Measurements from ENCODE around the gene EXOC7. TPM values are rescaled to one million over a fixed set of nuclear protein-coding genes. Genes with fewer than 3 reads are reported as not detected.
A peak's percentile ranks its signal among the peaks of the same experiment; 100 is the strongest.

The EXOC7 gene
- total RNA-seq (100 to 1,000 TPM; 112 to 204 (median 160) TPM), polyA plus RNA-seq (10 to 100 TPM; 46.6 to 73.3 TPM), total RNA-seq (216 reads per million, percentile 94 among the genes with 10 or more reads in this experiment)

- peak within 1 kb of the TSS; percentile 82 to 98 (median 96) for H3K4me3 Mint-ChIP-seq
- ChIA-PET POLR2A (interaction anchor here (0.6 to 2.9 kb wide), 27 partner anchors 11 to 281 kb away, joined by 3 to 13 read pairs (median 5); partner anchors contain the start of genes PRPSAP1, SPHK1, WBP2 and ZACN), CTCF (interaction anchor here (0.5 to 2.6 kb wide), 9 partner anchors 17 to 1176 kb away, joined by 3 to 13 read pairs (median 5); no protein-coding TSS in a partner anchor)
- intact Hi-C loops (cut with micrococcal nuclease) = loop anchor here (1.0 to 10.0 kb wide), 8 partner anchors 18 to 401 kb away; partner anchors contain the start of genes FOXJ1 (in 1 of the 2), MRPL38 (in 1 of the 2), RHBDF2 (in 1 of the 2) and SRP68 (in 1 of the 2)
- H3K27ac Mint-ChIP-seq = peak within 1 kb of the TSS; percentile 96 to 99 (median 97)
- H3K27me3 Mint-ChIP-seq = no peaks in the 10 kb centered on the region
- H3K4me1 Mint-ChIP-seq = peaks cover 6 to 47% (median 32%) of the 10 kb centered on the region in 7 donors
- peak; percentile 88 to 96 (median 93) for DNase-seq
- peak; percentile 96 for ATAC-seq
- peak within 1 kb of the TSS; percentile 82 for H3K27ac ChIP-seq (ENCODE audit: low read depth, low read length)
- H3K9me3 Mint-ChIP-seq = no peaks in the 10 kb centered on the region
- no peaks in the 10 kb centered on the region for H3K9me3 ChIP-seq (ENCODE audit: control insufficient read depth in 2 of 3, low read length in 3 of 3)
- no peaks in the 10 kb centered on the region for H3K27me3 ChIP-seq (ENCODE audit: control insufficient read depth in 2 of 2, insufficient read depth in 2 of 2, low read length in 2 of 2)
- peaks cover 6 to 16% of the 10 kb centered on the region in 2 donors for H3K4me1 ChIP-seq (ENCODE audit: control insufficient read depth in 2 of 2, insufficient read depth in 2 of 2, low read length in 2 of 2)
- peaks cover 4 to 17% (median 10%) of the 10 kb centered on the region in 5 donors for H3K36me3 Mint-ChIP-seq
- H3K4me3 ChIP-seq (ENCODE audit: low read length) = peak within 1 kb of the TSS; percentile 72
- peaks cover 0 to 29% (median 4%) of the 10 kb centered on the region in 3 experiments for H3K36me3 ChIP-seq (ENCODE audit: control insufficient read depth in 2 of 3, insufficient read depth in 3 of 3, low read length in 3 of 3)
These were observed at the start of gene EXOC7 for GRCh38 chr17:76103274-76104139. EXOC7 (minus strand) TSS chr17:76103787; CDS start chr17:76103692, 95 bp downstream.

DNA sequence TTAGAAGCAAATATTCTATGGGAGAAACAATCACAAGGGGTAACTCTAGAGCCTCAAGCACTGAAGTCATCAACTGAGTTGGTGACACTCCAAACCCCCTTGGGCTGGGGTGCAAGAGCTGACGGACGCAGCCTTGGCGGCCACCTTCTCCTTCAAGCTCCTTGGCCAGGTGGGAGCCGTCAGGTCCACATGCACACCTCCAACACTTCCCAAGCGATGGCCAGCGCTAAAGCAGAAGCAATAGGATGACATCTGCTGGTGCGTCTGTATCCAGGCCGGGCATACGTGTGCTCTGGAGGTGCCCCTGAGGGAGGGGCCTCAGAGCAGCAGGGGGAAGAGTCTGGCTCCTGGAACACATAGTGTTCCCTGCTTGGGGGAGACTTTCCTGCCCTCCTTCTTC lies 49.6 kb upstream of the EXOC7 start:
- no peaks in the 10 kb centered on the region for H3K27me3 Mint-ChIP-seq
- POLR2A ChIA-PET = interaction anchor here (0.9 to 11.6 kb wide), 7 partner anchors 10 to 120 kb away, joined by 3 to 162 read pairs (median 15); partner anchors contain the start of gene FOXJ1
- Histone ChIP-seq H3K27me3 (ENCODE audit: control insufficient read depth in 2 of 2, insufficient read depth in 2 of 2, low read length in 2 of 2) (no peaks in the 10 kb centered on the region), H3K4me3 (ENCODE audit: low read length) (no peak overlapping the region), H3K27ac (ENCODE audit: low read depth, low read length) (peak overlapping the region; percentile 52), H3K36me3 (ENCODE audit: control insufficient read depth in 2 of 3, insufficient read depth in 3 of 3, low read length in 3 of 3) (peaks cover 0 to 51% (median 5%) of the 10 kb centered on the region in 3 experiments), H3K9me3 (ENCODE audit: control insufficient read depth in 2 of 3, low read length in 3 of 3) (no peaks in the 10 kb centered on the region), H3K4me1 (ENCODE audit: control insufficient read depth in 2 of 2, insufficient read depth in 2 of 2, low read length in 2 of 2) (peaks cover 13 to 48% of the 10 kb centered on the region in 2 donors)
- ATAC-seq = no peak
- H3K4me3 Mint-ChIP-seq = peak overlapping the region in 5 of 10 donors; percentile 30 to 81 (median 74)
- peaks cover 12 to 88% (median 51%) of the 10 kb centered on the region in 5 donors for H3K36me3 Mint-ChIP-seq
- H3K27ac Mint-ChIP-seq = peak overlapping the region in 8 of 9 donors; percentile 93 to 99 (median 98)
- intact Hi-C loops (cut with micrococcal nuclease) = no loop called here
- H3K9me3 Mint-ChIP-seq = peaks cover 0 to 3% (median 0%) of the 10 kb centered on the region in 11 donors
- CTCF ChIA-PET = interaction anchor here (1.0 to 7.4 kb wide), 6 partner anchors 11 to 127 kb away, joined by 4 to 80 read pairs (median 11); no protein-coding TSS in a partner anchor
- DNase-seq = no peak
- peaks cover 24 to 73% (median 65%) of the 10 kb centered on the region in 7 donors for H3K4me1 Mint-ChIP-seq

GRCh38 chr17:76152591-76152990 lies 49.0 kb upstream of the EXOC7 start:
- intact Hi-C loops (cut with micrococcal nuclease) = loop anchor here in 1 of 2 donors (1.0 kb wide), 2 partner anchors 11 to 30 kb away; partner anchors contain the start of gene FOXJ1
- H3K4me1 Mint-ChIP-seq = peaks cover 24 to 77% (median 64%) of the 10 kb centered on the region in 7 donors
- DNase-seq (no peak), ATAC-seq (no peak)
- Histone ChIP-seq H3K27me3 (ENCODE audit: control insufficient read depth in 2 of 2, insufficient read depth in 2 of 2, low read length in 2 of 2) (no peaks in the 10 kb centered on the region), H3K4me3 (ENCODE audit: low read length) (no peak overlapping the region), H3K9me3 (ENCODE audit: control insufficient read depth in 2 of 3, low read length in 3 of 3) (no peaks in the 10 kb centered on the region), H3K36me3 (ENCODE audit: control insufficient read depth in 2 of 3, insufficient read depth in 3 of 3, low read length in 3 of 3) (peaks cover 0 to 45% (median 0%) of the 10 kb centered on the region in 3 experiments), H3K4me1 (ENCODE audit: control insufficient read depth in 2 of 2, insufficient read depth in 2 of 2, low read length in 2 of 2) (peaks cover 13 to 48% of the 10 kb centered on the region in 2 donors), H3K27ac (ENCODE audit: low read depth, low read length) (peak overlapping the region; percentile 52)
- peaks cover 0 to 3% (median 0%) of the 10 kb centered on the region in 11 donors for H3K9me3 Mint-ChIP-seq
- peaks cover 8 to 84% (median 48%) of the 10 kb centered on the region in 5 donors for H3K36me3 Mint-ChIP-seq
- ChIA-PET CTCF (interaction anchor here (0.9 to 7.4 kb wide), 10 partner anchors 10 to 138 kb away, joined by 3 to 80 read pairs (median 7); no protein-coding TSS in a partner anchor), POLR2A (interaction anchor here (0.6 to 11.6 kb wide), 17 partner anchors 9 to 127 kb away, joined by 3 to 162 read pairs (median 6); partner anchors contain the start of genes FOXJ1 and UBALD2)
- H3K27me3 Mint-ChIP-seq = no peaks in the 10 kb centered on the region
- H3K4me3 Mint-ChIP-seq = peak overlapping the region in 9 of 10 donors; percentile 64 to 82 (median 75)
- H3K27ac Mint-ChIP-seq = peak overlapping the region; percentile 87 to 99 (median 97)

DNA sequence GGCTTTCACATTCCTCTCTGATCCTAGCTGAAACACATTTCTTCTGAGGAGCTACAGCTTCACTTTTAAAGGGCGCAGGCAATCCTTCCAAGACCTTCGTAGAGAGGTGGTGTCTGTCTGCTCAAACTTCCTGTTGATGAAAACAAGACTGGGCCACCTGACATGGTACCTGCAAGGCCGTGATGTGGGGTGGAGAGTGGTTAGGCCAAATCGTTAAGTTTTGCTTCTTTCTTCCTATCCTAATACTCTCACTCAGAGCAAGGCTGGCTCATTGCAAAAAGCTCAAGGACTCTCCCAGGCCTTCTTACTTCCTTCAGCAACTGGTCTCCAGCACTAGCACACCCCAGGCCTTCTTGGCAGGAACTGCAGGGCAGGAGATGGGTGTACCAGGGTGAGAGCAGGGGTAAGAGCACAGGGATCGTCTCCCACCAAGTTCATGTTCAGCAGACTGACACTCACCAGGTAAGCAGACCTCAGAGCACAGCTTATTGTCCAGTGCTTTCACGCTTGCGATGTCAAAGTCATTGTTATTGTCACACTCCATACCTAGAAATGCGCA lies 48.4 kb upstream of the EXOC7 start:
- H3K27ac ChIP-seq (ENCODE audit: low read depth, low read length) = peak overlapping the region; percentile 52
- H3K4me1 Mint-ChIP-seq = peaks cover 25 to 77% (median 64%) of the 10 kb centered on the region in 7 donors
- POLR2A ChIA-PET = interaction anchor here (0.6 to 11.6 kb wide), 26 partner anchors 8 to 128 kb away, joined by 3 to 162 read pairs (median 4); partner anchors contain the start of genes FOXJ1, RNF157 and UBALD2

DNA sequence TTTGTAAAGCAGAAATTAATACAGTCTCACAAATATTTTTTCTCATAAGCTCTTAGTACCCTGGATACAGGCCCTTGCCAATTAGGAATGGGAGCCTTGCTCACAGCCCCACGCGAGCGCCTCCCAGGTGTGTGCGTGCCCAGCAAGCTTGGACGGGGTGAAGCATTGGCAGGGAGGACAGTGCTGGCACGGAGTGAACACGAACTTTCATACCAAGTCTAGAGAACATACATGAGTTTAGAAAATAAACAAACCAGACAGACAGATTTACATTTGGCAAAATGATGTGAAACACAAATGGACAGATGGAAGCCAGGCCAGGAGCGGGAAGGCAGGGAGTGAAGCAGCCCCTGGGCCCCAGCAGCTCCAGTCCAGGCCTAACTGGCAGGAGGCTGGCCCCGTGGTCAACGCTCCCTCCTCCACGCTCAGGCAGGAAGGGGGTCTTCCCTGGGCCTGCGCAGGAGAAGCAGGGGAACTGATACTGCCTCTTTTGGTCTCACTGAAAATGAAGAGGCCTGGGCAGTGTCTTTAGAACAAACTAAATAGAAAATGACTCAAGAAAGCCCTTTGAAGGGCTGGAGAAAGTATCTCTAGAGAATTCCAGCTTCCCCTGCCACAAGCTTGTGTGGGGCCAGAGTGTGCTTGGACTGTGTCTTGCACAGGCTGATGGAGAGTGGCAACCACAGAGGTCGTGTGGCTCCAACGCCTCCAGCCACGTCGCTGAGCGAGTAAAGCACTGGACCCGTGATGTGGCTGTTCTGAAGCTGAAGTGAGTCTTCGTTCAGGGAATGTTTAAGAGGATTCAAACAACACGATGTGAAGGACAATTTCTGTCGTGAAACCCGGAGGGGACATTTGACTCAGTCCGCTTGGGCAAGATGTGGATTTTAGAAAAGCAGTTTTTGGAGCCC lies 47.4 kb upstream of the EXOC7 start:
- no peaks in the 10 kb centered on the region for H3K9me3 ChIP-seq (ENCODE audit: control insufficient read depth in 2 of 3, low read length in 3 of 3)
- ATAC-seq (no peak), DNase-seq (no peak)
- intact Hi-C loops (cut with micrococcal nuclease) = no loop called here
- Mint-ChIP-seq H3K36me3 (peaks cover 4 to 78% (median 51%) of the 10 kb centered on the region in 5 donors), H3K27me3 (no peaks in the 10 kb centered on the region), H3K27ac (peak overlapping the region; percentile 59 to 99 (median 97)), H3K4me3 (peak overlapping the region in 9 of 10 donors; percentile 3 to 82 (median 74)), H3K9me3 (peaks cover 0 to 2% (median 0%) of the 10 kb centered on the region in 11 donors), H3K4me1 (peaks cover 30 to 87% (median 74%) of the 10 kb centered on the region in 7 donors)
- peaks cover 21 to 59% of the 10 kb centered on the region in 2 donors for H3K4me1 ChIP-seq (ENCODE audit: control insufficient read depth in 2 of 2, insufficient read depth in 2 of 2, low read length in 2 of 2)
- H3K36me3 ChIP-seq (ENCODE audit: control insufficient read depth in 2 of 3, insufficient read depth in 3 of 3, low read length in 3 of 3) = peaks cover 0 to 35% (median 0%) of the 10 kb centered on the region in 3 experiments
- ChIA-PET CTCF (interaction anchor here (0.9 to 7.4 kb wide), 10 partner anchors 9 to 137 kb away, joined by 3 to 80 read pairs (median 8); no protein-coding TSS in a partner anchor), POLR2A (interaction anchor here (0.6 to 11.6 kb wide), 25 partner anchors 8 to 129 kb away, joined by 3 to 162 read pairs (median 5); partner anchors contain the start of genes FOXJ1 and UBALD2)
- peak overlapping the region; percentile 52 for H3K27ac ChIP-seq (ENCODE audit: low read depth, low read length)
- H3K4me3 ChIP-seq (ENCODE audit: low read length) = no peak overlapping the region
- H3K27me3 ChIP-seq (ENCODE audit: control insufficient read depth in 2 of 2, insufficient read depth in 2 of 2, low read length in 2 of 2) = no peaks in the 10 kb centered on the region

More for the DNA sequence above, 48.4 kb upstream of the EXOC7 start:
- peaks cover 4 to 85% (median 49%) of the 10 kb centered on the region in 5 donors for H3K36me3 Mint-ChIP-seq
- peak overlapping the region; percentile 17 for H3K4me3 ChIP-seq (ENCODE audit: low read length)
- peak overlapping the region; percentile 87 to 99 (median 97) for H3K27ac Mint-ChIP-seq
- CTCF ChIA-PET = interaction anchor here (0.9 to 7.4 kb wide), 11 partner anchors 10 to 138 kb away, joined by 3 to 80 read pairs (median 7); no protein-coding TSS in a partner anchor
- peaks cover 0 to 3% (median 0%) of the 10 kb centered on the region in 11 donors for H3K9me3 Mint-ChIP-seq
- H3K4me1 ChIP-seq (ENCODE audit: control insufficient read depth in 2 of 2, insufficient read depth in 2 of 2, low read length in 2 of 2) = peaks cover 13 to 49% of the 10 kb centered on the region in 2 donors
- no peaks in the 10 kb centered on the region for H3K27me3 ChIP-seq (ENCODE audit: control insufficient read depth in 2 of 2, insufficient read depth in 2 of 2, low read length in 2 of 2)
- peak; percentile 93 for ATAC-seq
- intact Hi-C loops (cut with micrococcal nuclease) = loop anchor here in 1 of 2 donors (1.0 kb wide), 2 partner anchors 11 to 30 kb away; partner anchors contain the start of gene FOXJ1
- peak in 7 of 9 donors; percentile 58 to 83 (median 77) for DNase-seq
- H3K9me3 ChIP-seq (ENCODE audit: control insufficient read depth in 2 of 3, low read length in 3 of 3) = no peaks in the 10 kb centered on the region
- peak overlapping the region; percentile 49 to 82 (median 74) for H3K4me3 Mint-ChIP-seq
- H3K27me3 Mint-ChIP-seq = no peaks in the 10 kb centered on the region
- H3K36me3 ChIP-seq (ENCODE audit: control insufficient read depth in 2 of 3, insufficient read depth in 3 of 3, low read length in 3 of 3) = peaks cover 0 to 40% (median 0%) of the 10 kb centered on the region in 3 experiments

All from naive thymus-derived CD4-positive, alpha-beta T cell (primary cell).